ENCODE data around the gene FRMD5.

DNA sequence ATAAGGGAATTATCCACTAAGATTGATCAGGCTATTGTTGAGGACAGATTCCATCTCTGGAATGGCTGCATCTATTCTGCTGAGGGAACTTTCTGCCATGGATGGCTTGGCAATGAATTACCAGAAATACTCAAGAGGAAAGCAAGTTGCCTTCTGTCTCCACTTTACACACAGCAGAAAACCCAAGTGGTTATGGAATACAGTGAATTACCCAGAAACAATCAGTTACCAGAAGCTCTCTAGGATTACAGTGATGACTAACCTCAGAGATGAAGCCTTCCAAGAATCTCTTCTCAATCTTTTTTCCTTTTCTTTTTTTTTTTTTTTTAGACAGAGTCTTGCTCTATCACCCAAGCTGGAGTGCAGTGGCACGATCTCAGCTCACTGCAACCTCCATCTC lies 185.0 kb downstream of the FRMD5 start:
- TF ChIP-seq, protein P1, sequence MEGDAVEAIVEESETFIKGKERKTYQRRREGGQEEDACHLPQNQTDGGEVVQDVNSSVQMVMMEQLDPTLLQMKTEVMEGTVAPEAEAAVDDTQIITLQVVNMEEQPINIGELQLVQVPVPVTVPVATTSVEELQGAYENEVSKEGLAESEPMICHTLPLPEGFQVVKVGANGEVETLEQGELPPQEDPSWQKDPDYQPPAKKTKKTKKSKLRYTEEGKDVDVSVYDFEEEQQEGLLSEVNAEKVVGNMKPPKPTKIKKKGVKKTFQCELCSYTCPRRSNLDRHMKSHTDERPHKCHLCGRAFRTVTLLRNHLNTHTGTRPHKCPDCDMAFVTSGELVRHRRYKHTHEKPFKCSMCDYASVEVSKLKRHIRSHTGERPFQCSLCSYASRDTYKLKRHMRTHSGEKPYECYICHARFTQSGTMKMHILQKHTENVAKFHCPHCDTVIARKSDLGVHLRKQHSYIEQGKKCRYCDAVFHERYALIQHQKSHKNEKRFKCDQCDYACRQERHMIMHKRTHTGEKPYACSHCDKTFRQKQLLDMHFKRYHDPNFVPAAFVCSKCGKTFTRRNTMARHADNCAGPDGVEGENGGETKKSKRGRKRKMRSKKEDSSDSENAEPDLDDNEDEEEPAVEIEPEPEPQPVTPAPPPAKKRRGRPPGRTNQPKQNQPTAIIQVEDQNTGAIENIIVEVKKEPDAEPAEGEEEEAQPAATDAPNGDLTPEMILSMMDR (IDR thresholded peaks at IDR 0.05): no peak
- TF ChIP-seq POLR2AphosphoS5 (IDR thresholded peaks at IDR 0.05; ENCODE audit: insufficient read depth in 1 of 2, low read depth in 1 of 2) (no peak), POLR2A (IDR thresholded peaks at IDR 0.05) (no peak)
